Stimulated activated CD8-positive, alpha-beta memory T cell treated with anti-CD3 and anti-CD28 coated beads, Interleukin-12 subunit alpha, Interleukin-12 subunit beta, amount 100 ng/mL, for 1 hour (primary cell): ENCODE data around the gene HRH2.
"Not testable (repeated sequence)": the region's sequence is repeated elsewhere in the genome, so short reads cannot be mapped to it uniquely, and the experiment has no call there.

Experiments used
- DNase-seq: peaks from one replicate; pipeline ENCODE4 v3.0.0-alpha.2; 2020; ENCODE audit warnings: low read depth

HRH2 gene

DNA sequence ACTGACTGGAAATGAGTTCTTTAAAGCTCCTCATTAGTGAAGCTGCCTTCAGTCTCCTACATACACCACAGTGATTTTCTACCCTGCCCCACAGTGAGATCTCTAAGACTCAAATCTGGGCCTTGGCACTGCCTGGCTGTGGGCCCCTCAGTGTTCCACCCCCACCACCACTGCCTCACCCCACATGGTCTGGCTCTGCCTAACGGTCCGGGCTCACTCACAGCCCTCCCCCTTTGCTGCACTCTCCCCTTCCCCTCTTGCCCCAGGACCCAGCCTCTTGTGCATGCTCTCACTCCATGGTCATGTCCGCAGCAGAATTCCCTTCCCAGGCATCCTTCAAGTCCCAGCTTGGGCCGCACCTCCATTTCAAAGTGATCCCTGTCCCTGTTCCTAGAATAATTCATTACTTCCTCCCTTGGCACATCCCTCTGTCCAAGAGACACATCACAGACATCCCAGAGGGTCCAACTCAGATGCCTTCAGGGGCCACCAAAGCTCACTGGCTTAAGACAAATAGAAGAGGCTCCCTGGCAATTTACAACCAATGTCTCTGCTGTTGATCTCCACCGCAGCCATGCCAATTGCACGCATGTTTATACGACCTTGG, 56.7 kb downstream of the HRH2 start:
- no peak for DNase-seq

GRCh38 chr5:175715627-175716522, 58.0 kb downstream of the HRH2 start:
- DNase-seq: no peak

- DNase-seq: no peak
These were observed 60.0 kb downstream of the HRH2 start for GRCh38 chr5:175717837-175718236.

DNA sequence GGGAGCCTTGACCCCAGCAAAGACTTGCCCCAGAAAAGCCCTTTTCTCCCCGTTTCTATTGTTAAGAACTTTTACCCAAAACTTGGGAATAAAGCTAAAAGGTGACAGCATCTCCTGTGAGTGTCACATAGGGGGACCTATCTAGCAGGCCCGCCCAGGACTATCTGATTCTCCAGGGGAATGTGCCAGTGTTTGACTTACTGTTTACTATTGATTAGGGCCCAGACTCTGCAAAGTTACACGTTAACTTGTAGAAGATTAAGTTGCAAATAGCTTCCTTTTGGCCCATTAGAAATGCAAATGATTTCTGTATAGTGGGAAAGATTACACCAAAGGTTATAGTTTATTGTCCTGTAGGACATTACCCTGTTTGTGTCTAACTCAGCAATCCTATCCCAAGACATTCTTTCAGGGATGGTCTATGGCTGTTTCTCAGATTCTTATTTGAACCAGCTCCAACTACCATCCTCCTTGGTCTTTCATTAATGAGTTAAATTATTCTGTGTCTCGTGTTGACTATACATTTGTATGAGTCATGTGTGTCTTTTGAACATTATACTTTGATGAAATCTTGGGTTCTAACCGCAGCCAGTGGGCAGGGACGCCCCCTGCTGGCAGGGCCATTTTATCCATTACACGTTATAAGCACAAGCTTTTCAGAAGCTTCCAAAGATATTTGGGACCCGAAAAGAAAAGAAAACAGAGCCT, 60.7 kb downstream of the HRH2 start:
- peak; percentile 17 for DNase-seq

GRCh38 chr5:175719109-175719432, 61.2 kb downstream of the HRH2 start:
- not testable (repeated sequence) for DNase-seq

DNA sequence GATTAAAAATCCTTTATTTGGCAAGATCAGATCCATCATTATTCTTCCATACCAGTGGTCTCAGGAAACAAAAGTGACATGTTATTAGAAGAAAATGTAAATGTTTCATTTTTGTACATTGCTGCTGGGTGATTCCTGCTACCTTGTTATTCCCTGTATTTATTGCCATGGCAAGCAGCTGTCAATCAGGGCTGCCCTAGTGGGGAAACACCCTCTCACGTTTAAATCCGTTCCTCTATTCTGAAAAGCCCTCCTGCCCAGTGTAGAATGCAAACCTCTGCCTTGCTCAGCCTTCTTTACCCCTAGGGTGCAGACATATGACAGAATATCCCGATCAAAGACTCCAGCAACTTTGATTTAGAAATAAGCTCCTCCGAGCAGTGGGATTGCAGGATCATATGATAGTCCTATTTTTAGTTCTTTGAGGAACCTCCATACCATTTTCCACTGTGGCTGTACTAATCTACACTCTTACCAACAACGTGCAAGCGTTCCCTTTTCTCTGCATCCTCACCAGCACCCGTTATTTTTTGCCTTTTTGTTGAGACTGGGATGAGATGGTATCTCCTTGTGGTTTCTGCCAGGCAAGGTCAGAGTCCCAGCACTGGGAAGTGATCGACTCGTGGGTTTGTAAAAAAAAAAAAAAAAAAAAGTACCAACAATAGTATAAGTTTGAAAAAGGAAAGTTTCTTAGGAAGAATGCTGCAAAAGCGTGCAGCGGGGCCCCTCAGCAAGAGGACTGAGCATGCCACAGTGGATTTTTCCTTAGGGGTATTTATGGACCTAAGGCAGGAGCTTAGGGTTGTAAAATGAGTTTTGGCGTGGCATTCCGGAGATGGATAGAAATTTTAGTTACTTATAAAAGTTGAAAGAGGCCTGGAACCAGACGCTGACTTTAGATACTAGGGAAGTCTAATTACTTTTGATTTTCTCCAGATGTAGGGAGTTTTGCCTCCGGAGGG, 66.7 kb downstream of the HRH2 start:
- no peak for DNase-seq

DNA sequence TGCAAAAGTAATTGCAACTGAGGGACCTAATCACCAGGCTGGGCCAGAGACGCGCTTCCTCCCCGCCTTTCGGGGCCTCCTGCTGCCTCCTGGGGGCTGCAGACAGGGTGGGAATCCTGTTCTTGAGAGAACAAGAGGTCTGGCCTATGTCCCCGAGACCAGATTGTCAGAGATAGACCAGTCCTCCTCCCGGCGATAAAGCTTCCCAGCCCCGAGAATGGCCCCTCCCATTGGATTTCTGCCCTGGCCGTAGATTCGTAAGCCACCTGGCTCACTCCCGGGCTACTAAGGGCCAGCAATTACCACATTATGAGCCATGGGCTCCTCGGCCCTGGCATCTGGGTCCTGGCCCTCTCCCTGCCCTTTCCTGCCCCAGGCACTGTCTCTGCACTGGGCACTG, 70.4 kb downstream of the HRH2 start:
- no peak for DNase-seq

DNA sequence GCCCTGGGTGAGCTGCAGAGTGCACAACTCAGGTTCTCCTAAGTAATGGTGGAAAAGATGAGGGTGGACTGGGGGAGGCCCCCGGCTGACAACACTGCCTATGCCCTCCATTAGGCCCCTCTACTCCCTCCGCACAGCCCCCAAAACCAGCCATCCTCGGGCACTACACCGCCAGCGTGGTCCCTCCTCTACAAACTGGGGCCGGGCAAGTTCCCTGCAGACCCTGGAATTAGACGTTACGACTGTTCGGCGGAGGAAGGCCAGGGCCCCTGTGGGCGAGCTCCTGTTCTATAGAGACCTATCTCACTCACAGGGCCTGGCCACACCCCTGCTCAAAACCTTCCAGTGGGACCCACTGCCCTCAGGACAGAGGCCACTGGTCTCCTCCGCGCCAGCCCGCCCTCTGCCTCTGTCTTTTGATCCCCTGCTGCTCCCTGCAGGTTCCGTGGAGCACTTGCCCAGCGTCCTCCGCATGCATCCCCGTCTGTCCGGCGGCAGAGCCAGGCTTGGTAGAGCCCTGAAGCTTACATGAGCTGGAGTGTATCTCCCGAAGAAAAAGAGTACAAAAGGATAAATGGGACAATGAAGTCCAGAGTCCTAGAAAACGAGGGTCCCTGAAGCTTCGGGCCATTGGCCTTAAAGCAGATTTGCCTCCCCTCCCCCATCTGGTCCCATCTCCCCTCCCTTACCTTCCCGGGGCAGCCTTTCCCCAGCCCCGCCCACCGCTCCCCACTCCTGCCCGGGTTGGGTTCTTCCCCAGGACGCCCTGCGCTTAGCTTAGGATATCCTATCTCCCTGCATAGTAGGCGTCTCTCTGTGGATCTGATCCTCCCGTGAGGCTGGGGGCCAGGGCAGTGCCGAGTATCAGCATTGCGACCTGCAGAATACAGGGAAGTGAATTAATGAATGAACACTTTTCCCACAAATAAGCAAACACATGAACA, 71.3 kb downstream of the HRH2 start:
- DNase-seq: no peak

DNA sequence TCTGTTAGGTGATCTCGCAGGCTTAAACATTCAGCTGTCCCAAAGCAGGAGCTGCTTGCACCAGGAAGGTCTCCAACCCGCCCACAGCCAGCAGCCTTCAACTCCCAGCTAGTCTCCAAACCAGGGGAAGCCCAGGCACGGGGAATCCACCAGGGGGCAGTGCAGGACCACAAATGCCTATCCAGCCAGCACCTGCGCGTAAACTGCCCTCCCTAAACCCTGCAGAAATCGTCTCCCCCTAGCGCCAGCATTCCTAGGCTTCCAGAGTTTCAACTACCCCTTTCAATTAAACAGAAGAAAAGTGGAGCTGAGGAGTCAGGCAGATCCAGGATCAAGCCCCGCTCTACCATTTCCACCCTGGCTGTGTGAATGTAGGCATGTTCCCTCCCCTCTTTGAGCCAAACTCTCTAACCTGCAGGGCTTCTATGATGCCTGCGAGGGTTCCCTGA, 72.0 kb downstream of the HRH2 start:
- peak; percentile 89 for DNase-seq

- DNase-seq: no peak
These were observed 73.3 kb downstream of the HRH2 start for GRCh38 chr5:175731172-175731571.

GRCh38 chr5:175731756-175732465, 74.0 kb downstream of the HRH2 start:
- no peak for DNase-seq

- DNase-seq: no peak
These were observed 75.1 kb downstream of the HRH2 start for GRCh38 chr5:175733017-175733416.

GRCh38 chr5:175734016-175734415, 76.1 kb downstream of the HRH2 start:
- DNase-seq: no peak

- DNase-seq: no peak
These were observed 76.6 kb downstream of the HRH2 start for GRCh38 chr5:175734501-175734900.

DNA sequence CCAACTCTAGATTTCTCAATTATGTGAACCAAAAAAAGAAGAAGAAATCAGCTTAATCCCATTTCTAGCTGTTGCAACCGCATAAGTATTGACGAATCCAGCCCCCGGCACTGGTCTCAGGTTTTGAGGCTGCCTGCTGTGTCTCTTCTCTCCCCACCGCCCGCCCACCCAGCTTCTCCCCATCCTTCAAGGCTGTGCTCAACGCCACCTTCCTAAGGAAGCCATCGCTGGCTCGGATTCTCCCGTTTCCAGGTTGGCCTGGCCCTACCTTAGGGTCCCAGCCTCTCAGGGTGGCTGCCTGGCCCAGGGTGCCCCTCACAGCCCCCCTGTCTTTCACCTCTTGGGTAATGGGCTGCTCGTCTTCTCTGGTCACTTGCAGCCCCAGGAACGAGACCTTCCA, 77.8 kb downstream of the HRH2 start:
- DNase-seq: no peak

GRCh38 chr5:175736652-175737051, 78.8 kb downstream of the HRH2 start:
- no peak for DNase-seq

DNA sequence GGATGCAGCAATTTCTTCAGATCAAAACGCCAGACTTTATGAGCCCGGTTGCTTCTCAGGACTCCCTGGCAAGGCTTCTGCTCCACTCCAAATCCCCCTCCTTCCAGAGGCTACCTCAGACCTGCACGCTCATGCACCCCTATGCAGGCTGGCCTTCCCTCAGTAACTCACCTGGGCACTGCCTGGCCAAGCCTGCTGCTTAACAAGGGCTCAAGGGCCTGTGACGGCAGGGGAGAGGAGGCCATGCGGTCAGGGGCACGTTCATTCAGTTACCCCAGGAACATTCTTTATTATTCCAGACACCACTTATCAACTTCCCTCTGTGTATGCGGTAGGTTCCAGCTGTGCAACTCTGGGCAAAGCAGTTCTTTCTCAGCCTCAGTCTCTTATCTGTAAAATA, 79.6 kb downstream of the HRH2 start:
- DNase-seq: no peak

GRCh38 chr5:175738126-175738525, 80.3 kb downstream of the HRH2 start:
- no peak for DNase-seq

DNA sequence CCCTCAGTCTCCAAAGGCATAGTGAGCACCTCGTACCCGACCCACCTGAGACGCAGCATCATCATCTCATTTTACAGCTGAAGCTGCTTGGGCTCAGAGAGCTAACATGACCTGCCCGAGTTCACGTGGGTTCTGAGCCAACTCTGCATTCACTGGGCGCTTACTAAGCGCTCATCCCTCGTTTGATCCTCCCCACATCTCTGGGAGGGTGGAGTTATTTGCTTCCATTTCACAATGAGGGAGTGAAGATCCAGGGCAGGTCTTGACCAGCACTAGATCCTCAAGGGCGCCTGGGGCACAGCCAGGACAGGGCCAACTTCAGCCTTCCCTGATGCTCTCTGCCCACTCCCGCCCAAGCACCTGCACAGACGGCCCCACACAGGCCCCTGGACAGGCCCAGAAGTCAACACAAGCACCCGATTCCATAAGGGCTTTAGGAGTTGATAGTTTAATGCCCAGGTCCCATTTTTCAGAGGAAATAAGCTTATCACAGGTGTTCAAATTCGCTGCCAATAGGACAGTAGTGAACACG, 80.8 kb downstream of the HRH2 start:
- DNase-seq: no peak

- DNase-seq: no peak
These were observed 82.1 kb downstream of the HRH2 start for GRCh38 chr5:175740014-175740413.
